ENCODE results near the gene RNF112. TPM values are rescaled to one million over a fixed set of nuclear protein-coding genes. Genes with fewer than 3 reads are reported as not detected.
"Not testable (repeated sequence)": the region's sequence is repeated elsewhere in the genome, so short reads cannot be mapped to it uniquely, and the experiment has no call there.

Gene RNF112
- total and polyA plus RNA-seq, 3 donors from 2014 or later, result 2.1 to 8.1 (median 4.6) TPM

- intact Hi-C loops (cut with DNase I; ENCODE audit: low total_unique reads), result no loop called here
- Histone ChIP-seq H3K27me3 (no peaks in the 10 kb centered on the region), H3K36me3 (ENCODE audit: low read depth, missing control alignments) (no peaks in the 10 kb centered on the region), H3K9me3 (no peaks in the 10 kb centered on the region), H3K4me3 (no peak overlapping the region), H3K27ac (no peak overlapping the region), H3K4me1 (no peaks in the 10 kb centered on the region)
- WGBS, 2 donors, result 86 to 88% methylated on average over 2 of the region's 2 CpGs
- DNase-seq, result no peak
- TF ChIP-seq CTCF (IDR thresholded peaks at IDR 0.05) (no peak), POLR2A (IDR thresholded peaks at IDR 0.05) (no peak)
Observed at GRCh38 chr17:19442731-19443130, 31.7 kb downstream of the RNF112 start.

- no peak overlapping the region for H3K27ac ChIP-seq
- TF ChIP-seq CTCF (IDR thresholded peaks at IDR 0.05), result no peak
- TF ChIP-seq POLR2A (IDR thresholded peaks at IDR 0.05), result no peak
- 93 to 100% methylated on average over 1 of the region's 1 CpG for WGBS, 2 donors
- DNase-seq, result no peak
- no peaks in the 10 kb centered on the region for H3K27me3 ChIP-seq
- no peak overlapping the region for H3K4me3 ChIP-seq
- no peaks in the 10 kb centered on the region for H3K9me3 ChIP-seq
- no peaks in the 10 kb centered on the region for H3K4me1 ChIP-seq
- intact Hi-C loops (cut with DNase I; ENCODE audit: low total_unique reads), result no loop called here
- no peaks in the 10 kb centered on the region for H3K36me3 ChIP-seq (ENCODE audit: low read depth, missing control alignments)
Observed at GRCh38 chr17:19443148-19443547, 32.1 kb downstream of the RNF112 start.

- no peaks in the 10 kb centered on the region for H3K36me3 ChIP-seq (ENCODE audit: low read depth, missing control alignments)
- no peak for DNase-seq
- H3K4me1 ChIP-seq, result no peaks in the 10 kb centered on the region
- no peaks in the 10 kb centered on the region for H3K27me3 ChIP-seq
- H3K27ac ChIP-seq, result no peak overlapping the region
- H3K9me3 ChIP-seq, result no peaks in the 10 kb centered on the region
- TF ChIP-seq CTCF (IDR thresholded peaks at IDR 0.05) (no peak), POLR2A (IDR thresholded peaks at IDR 0.05) (no peak)
- H3K4me3 ChIP-seq, result no peak overlapping the region
- intact Hi-C loops (cut with DNase I; ENCODE audit: low total_unique reads), result loop anchor here (5.0 kb wide), 1 partner anchor 83 kb away; the partner anchor contains the start of gene B9D1
- 96 to 98% methylated on average over 2 of the region's 2 CpGs for WGBS, 2 donors
Observed at GRCh38 chr17:19445105-19445504, 34.1 kb downstream of the RNF112 start.

GRCh38 chr17:19446577-19446976, 35.5 kb downstream of the RNF112 start:
- H3K36me3 ChIP-seq (ENCODE audit: low read depth, missing control alignments); H3K9me3 ChIP-seq; H3K27me3 ChIP-seq; H3K4me1 ChIP-seq; DNase-seq: not testable (repeated sequence)
- intact Hi-C loops (cut with DNase I; ENCODE audit: low total_unique reads), result loop anchor here (5.0 kb wide), 1 partner anchor 84 kb away; the partner anchor contains the start of gene B9D1
- WGBS, 2 donors, result 40 to 72% methylated on average over 26 of the region's 26 CpGs
- H3K27ac ChIP-seq, result peak overlapping the region in 1 of 2 donors; percentile 65
- H3K4me3 ChIP-seq, result peak overlapping the region; percentile 3 to 31

- no peaks in the 10 kb centered on the region for H3K36me3 ChIP-seq (ENCODE audit: low read depth, missing control alignments)
- peak; percentile 88 for DNase-seq
- WGBS, 2 donors, result 27 to 34% methylated on average over 3 of the region's 3 CpGs
- no peaks in the 10 kb centered on the region for H3K4me1 ChIP-seq
- H3K27ac ChIP-seq, result peak overlapping the region in 1 of 2 donors; percentile 65
- intact Hi-C loops (cut with DNase I; ENCODE audit: low total_unique reads), result loop anchor here (5.0 kb wide), 1 partner anchor 85 kb away; the partner anchor contains the start of gene B9D1
- no peaks in the 10 kb centered on the region for H3K9me3 ChIP-seq
- H3K27me3 ChIP-seq, result no peaks in the 10 kb centered on the region
- no peak for TF ChIP-seq POLR2A (IDR thresholded peaks at IDR 0.05)
- peak; percentile 96 to 99 (median 97) for TF ChIP-seq CTCF (IDR thresholded peaks at IDR 0.05)
- peak overlapping the region; percentile 3 to 31 for H3K4me3 ChIP-seq
Observed at GRCh38 chr17:19447085-19447583, 36.1 kb downstream of the RNF112 start.

Measured in testis (tissue), 3 donors.